IMR-90 (cell line): ENCODE measurements around the gene TTLL11.

Source experiments
- BHLHE40 ChIP-seq: fragments of 150-350 bp; IDR thresholded peaks from 2 replicates; pipeline ENCODE4 v1.6.1; 2016; ENCODE audit warnings: mild to moderate bottlenecking, low read depth, low read length
- CEBPB ChIP-seq: IDR thresholded peaks from 2 replicates; pipeline ENCODE4 v1.6.1; 2012; ENCODE audit warnings: low read depth, low read length, improper control_type of control experiment
- CHD1 ChIP-seq: IDR thresholded peaks from 2 replicates; pipeline ENCODE4 v1.6.1; 2012; ENCODE audit warnings: low read depth, low read length, improper control_type of control experiment
- MAFK ChIP-seq: IDR thresholded peaks from 2 replicates; pipeline ENCODE4 v1.6.1; 2012; ENCODE audit warnings: low read depth, low read length, improper control_type of control experiment
- MAZ ChIP-seq: IDR thresholded peaks from 2 replicates; pipeline ENCODE4 v1.6.1; 2012; ENCODE audit warnings: low read depth, mild to moderate bottlenecking, low read length, improper control_type of control experiment, moderate library complexity, borderline replicate concordance
- MXI1 ChIP-seq: IDR thresholded peaks from 2 replicates; pipeline ENCODE4 v1.6.1; 2012; ENCODE audit warnings: low read depth, mild to moderate bottlenecking, low read length, moderate library complexity, borderline replicate concordance
- NFE2L2 ChIP-seq: fragments of 150-350 bp; IDR thresholded peaks from 2 replicates; pipeline ENCODE4 v1.6.1; 2016; ENCODE audit warnings: low read depth, mild to moderate bottlenecking, low read length
- POLR2A ChIP-seq: IDR thresholded peaks from 2 replicates; pipeline ENCODE4 v1.6.1; 2012; ENCODE audit warnings: mild to moderate bottlenecking, low read depth, low read length
- RAD21 ChIP-seq: IDR thresholded peaks from 2 replicates; pipeline ENCODE4 v1.6.1; 2012; ENCODE audit warnings: low read length, improper control_type of control experiment
- RCOR1 ChIP-seq: IDR thresholded peaks from 2 replicates; pipeline ENCODE4 v1.6.1; 2012; ENCODE audit warnings: mild to moderate bottlenecking, low read length, improper control_type of control experiment; ENCODE audit not compliant: insufficient replicate concordance
- RFX5 ChIP-seq: IDR thresholded peaks from 2 replicates; pipeline ENCODE4 v1.8.0; 2012; ENCODE audit warnings: low read depth, mild to moderate bottlenecking, low read length, moderate library complexity
- TF ChIP-seq, protein P1 (sequence below): conservative IDR thresholded peaks from 2 replicates; pipeline ENCODE4 v1.5.1; 2012; ENCODE audit warnings: mild to moderate bottlenecking, low read depth, low read length, improper control_type of control experiment

DNA sequence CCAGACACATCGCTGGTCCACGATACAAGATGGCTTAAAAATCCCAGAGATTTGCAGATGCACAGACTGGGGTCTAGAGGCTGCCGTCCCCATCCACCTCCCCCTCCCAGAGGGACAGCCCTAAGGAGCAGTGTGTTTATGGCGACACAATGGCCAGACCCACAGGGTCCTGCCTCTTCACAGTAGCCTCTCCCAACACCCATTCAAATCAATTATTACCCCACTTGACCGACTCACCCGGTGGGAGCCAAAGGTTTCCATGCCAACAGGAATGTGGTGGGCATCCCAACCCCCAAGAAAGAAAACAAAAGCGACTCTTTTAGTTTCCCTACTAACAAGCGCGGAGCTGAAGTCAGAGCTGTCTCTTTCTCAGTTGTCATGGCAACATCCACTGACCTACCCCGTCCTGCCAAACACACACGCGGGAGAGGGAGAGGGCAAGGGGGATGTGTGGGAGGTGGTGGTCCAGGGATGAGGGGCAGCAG lies 209.0 kb downstream of the TTLL11 start:
- TF ChIP-seq, protein P1, sequence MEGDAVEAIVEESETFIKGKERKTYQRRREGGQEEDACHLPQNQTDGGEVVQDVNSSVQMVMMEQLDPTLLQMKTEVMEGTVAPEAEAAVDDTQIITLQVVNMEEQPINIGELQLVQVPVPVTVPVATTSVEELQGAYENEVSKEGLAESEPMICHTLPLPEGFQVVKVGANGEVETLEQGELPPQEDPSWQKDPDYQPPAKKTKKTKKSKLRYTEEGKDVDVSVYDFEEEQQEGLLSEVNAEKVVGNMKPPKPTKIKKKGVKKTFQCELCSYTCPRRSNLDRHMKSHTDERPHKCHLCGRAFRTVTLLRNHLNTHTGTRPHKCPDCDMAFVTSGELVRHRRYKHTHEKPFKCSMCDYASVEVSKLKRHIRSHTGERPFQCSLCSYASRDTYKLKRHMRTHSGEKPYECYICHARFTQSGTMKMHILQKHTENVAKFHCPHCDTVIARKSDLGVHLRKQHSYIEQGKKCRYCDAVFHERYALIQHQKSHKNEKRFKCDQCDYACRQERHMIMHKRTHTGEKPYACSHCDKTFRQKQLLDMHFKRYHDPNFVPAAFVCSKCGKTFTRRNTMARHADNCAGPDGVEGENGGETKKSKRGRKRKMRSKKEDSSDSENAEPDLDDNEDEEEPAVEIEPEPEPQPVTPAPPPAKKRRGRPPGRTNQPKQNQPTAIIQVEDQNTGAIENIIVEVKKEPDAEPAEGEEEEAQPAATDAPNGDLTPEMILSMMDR, result no peak
- TF ChIP-seq POLR2A, result no peak
- TF ChIP-seq RCOR1, result no peak
- no peak for TF ChIP-seq BHLHE40
- TF ChIP-seq RAD21, result no peak
- no peak for TF ChIP-seq MXI1
- no peak for TF ChIP-seq NFE2L2
- no peak for TF ChIP-seq RFX5
- TF ChIP-seq MAFK, result no peak
- TF ChIP-seq MAZ, result no peak
- no peak for TF ChIP-seq CEBPB
- TF ChIP-seq CHD1, result no peak
